Measurements from ENCODE around the gene MICU1.

DNA sequence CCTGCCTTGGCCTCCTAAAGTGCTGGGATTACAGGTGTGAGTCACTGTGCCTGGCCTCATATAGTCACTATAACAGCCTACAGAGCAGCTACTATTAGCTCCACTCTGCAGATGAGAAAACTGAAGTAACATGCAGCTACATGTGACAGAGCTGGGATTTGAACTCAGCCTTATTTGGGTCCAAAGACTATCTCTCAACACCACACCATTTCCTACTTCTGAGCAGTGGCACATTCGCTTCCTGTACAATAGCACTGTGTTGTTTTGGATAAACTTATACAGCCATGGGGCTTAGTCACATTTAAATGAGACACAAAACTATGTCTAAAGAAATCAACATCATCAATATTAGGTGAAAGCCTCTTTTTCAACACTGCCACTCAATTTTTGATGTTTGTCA, 201.3 kb downstream of the MICU1 start:
- TF ChIP-seq POLR2AphosphoS5 (IDR thresholded peaks at IDR 0.05) (no peak), POLR2A (IDR thresholded peaks at IDR 0.05) (no peak)

Data from upper lobe of left lung (tissue), 4 donors.